Neural crest cell (in vitro differentiated cells): Measurements from ENCODE around the gene CTNNB1. TPM values are rescaled to one million over a fixed set of nuclear protein-coding genes. Genes with fewer than 3 reads are reported as not detected.

Experiments
- DNase-seq: peaks from one replicate; pipeline ENCODE4 v3.0.0; 2021; ENCODE audit warnings: low read depth, mixed read lengths, low spot score
- H3K27ac Mint-ChIP-seq: one replicate; pipeline ENCODE4 v1.8.0; 2021; ENCODE audit warnings: mild to moderate bottlenecking, mixed read lengths; ENCODE audit not compliant: unreplicated experiment
- H3K27me3 Mint-ChIP-seq: 2 replicates; pipeline ENCODE4 v1.8.0; 2021; ENCODE audit warnings: low read depth, mild to moderate bottlenecking, mixed read lengths
- H3K36me3 Mint-ChIP-seq: 2 replicates; pipeline ENCODE4 v1.8.0; 2021; ENCODE audit warnings: low read depth, mild to moderate bottlenecking, mixed read lengths
- H3K4me1 Mint-ChIP-seq: 2 replicates; pipeline ENCODE4 v1.8.0; 2021; ENCODE audit warnings: mixed read lengths
- H3K4me3 Mint-ChIP-seq: one replicate; pipeline ENCODE4 v1.8.0; 2021; ENCODE audit warnings: mild to moderate bottlenecking, mixed read lengths
- H3K9me3 Mint-ChIP-seq: 2 replicates; pipeline ENCODE4 v1.8.0; 2021; ENCODE audit warnings: mixed read lengths
- CTCF ChIP-seq: fragments of 200-600 bp; sonication (generic); conservative IDR thresholded peaks from 2 replicates; pipeline ENCODE4 v1.5.0; 2021; ENCODE audit warnings: antibody characterized with exemption, mild to moderate bottlenecking
- total RNA-seq: library from RNA; stranded (reverse); gene quantifications from 2 replicates; pipeline ENCODE4 v1.2.1, GENCODE V29; 2021

CTNNB1 gene
- total RNA-seq, 1 donor from 2014 or later = 550 TPM

GRCh38 chr3:41162541-41162940 is 36.8 kb upstream of the CTNNB1 start:
- no peak for TF ChIP-seq CTCF
- H3K9me3 Mint-ChIP-seq = peaks cover 2% of the 10 kb centered on the region
- peaks cover 6% of the 10 kb centered on the region for H3K4me1 Mint-ChIP-seq
- no peaks in the 10 kb centered on the region for H3K27me3 Mint-ChIP-seq
- no peaks in the 10 kb centered on the region for H3K36me3 Mint-ChIP-seq
- H3K27ac Mint-ChIP-seq = no peak overlapping the region
- no peak for DNase-seq
- no peak overlapping the region for H3K4me3 Mint-ChIP-seq

- Mint-ChIP-seq H3K9me3 (peaks cover 2% of the 10 kb centered on the region), H3K27me3 (no peaks in the 10 kb centered on the region), H3K27ac (no peak overlapping the region), H3K4me1 (peaks cover 6% of the 10 kb centered on the region), H3K36me3 (no peaks in the 10 kb centered on the region), H3K4me3 (no peak overlapping the region)
- DNase-seq = no peak
- TF ChIP-seq CTCF = no peak
Measured at GRCh38 chr3:41163006-41163405, 36.3 kb upstream of the CTNNB1 start.

GRCh38 chr3:41163421-41163820 is 35.9 kb upstream of the CTNNB1 start:
- H3K27me3 Mint-ChIP-seq = no peaks in the 10 kb centered on the region
- DNase-seq = no peak
- no peak for TF ChIP-seq CTCF
- peaks cover 5% of the 10 kb centered on the region for H3K4me1 Mint-ChIP-seq
- H3K27ac Mint-ChIP-seq = no peak overlapping the region
- peaks cover 2% of the 10 kb centered on the region for H3K9me3 Mint-ChIP-seq
- no peak overlapping the region for H3K4me3 Mint-ChIP-seq
- H3K36me3 Mint-ChIP-seq = no peaks in the 10 kb centered on the region

- DNase-seq = no peak
- Mint-ChIP-seq H3K4me1 (no peaks in the 10 kb centered on the region), H3K27me3 (no peaks in the 10 kb centered on the region), H3K9me3 (peaks cover 2% of the 10 kb centered on the region), H3K4me3 (no peak overlapping the region), H3K36me3 (no peaks in the 10 kb centered on the region), H3K27ac (no peak overlapping the region)
- TF ChIP-seq CTCF = no peak
Measured at GRCh38 chr3:41164777-41165176, 34.5 kb upstream of the CTNNB1 start.

- peaks cover 2% of the 10 kb centered on the region for H3K4me1 Mint-ChIP-seq
- DNase-seq = no peak
- peaks cover 2% of the 10 kb centered on the region for H3K9me3 Mint-ChIP-seq
- TF ChIP-seq CTCF = no peak
- no peaks in the 10 kb centered on the region for H3K27me3 Mint-ChIP-seq
- no peak overlapping the region for H3K27ac Mint-ChIP-seq
- H3K4me3 Mint-ChIP-seq = no peak overlapping the region
- no peaks in the 10 kb centered on the region for H3K36me3 Mint-ChIP-seq
Measured at GRCh38 chr3:41167722-41168497, 31.4 kb upstream of the CTNNB1 start.
